ENCODE results near the gene ARHGEF10L.

Gene ARHGEF10L

GRCh38 chr1:17725084-17725719 lies 185.7 kb downstream of the ARHGEF10L start:
- DNase-seq (ENCODE audit: low read depth), result no peak
- H3K4me3 ChIP-seq (ENCODE audit: low read length), result no peak overlapping the region
- TF ChIP-seq CTCF (conservative IDR thresholded peaks at IDR 0.05; ENCODE audit: low read depth, low read length), result no peak

GRCh38 chr1:17725811-17726582 lies 186.5 kb downstream of the ARHGEF10L start:
- DNase-seq (ENCODE audit: low read depth), result no peak
- TF ChIP-seq CTCF (conservative IDR thresholded peaks at IDR 0.05; ENCODE audit: low read depth, low read length), result no peak
- H3K4me3 ChIP-seq (ENCODE audit: low read length), result no peak overlapping the region

- TF ChIP-seq CTCF (conservative IDR thresholded peaks at IDR 0.05; ENCODE audit: low read depth, low read length), result no peak
- no peak for DNase-seq (ENCODE audit: low read depth)
- no peak overlapping the region for H3K4me3 ChIP-seq (ENCODE audit: low read length)
Observed at GRCh38 chr1:17728123-17728712, 188.7 kb downstream of the ARHGEF10L start.

- DNase-seq (ENCODE audit: low read depth), result no peak
- no peak overlapping the region for H3K4me3 ChIP-seq (ENCODE audit: low read length)
- no peak for TF ChIP-seq CTCF (conservative IDR thresholded peaks at IDR 0.05; ENCODE audit: low read depth, low read length)
Observed at GRCh38 chr1:17729248-17729647, 189.8 kb downstream of the ARHGEF10L start.

- DNase-seq (ENCODE audit: low read depth), result no peak
- no peak overlapping the region for H3K4me3 ChIP-seq (ENCODE audit: low read length)
- no peak for TF ChIP-seq CTCF (conservative IDR thresholded peaks at IDR 0.05; ENCODE audit: low read depth, low read length)
Observed at GRCh38 chr1:17729909-17730308, 190.4 kb downstream of the ARHGEF10L start.

- DNase-seq (ENCODE audit: low read depth), result no peak
- TF ChIP-seq CTCF (conservative IDR thresholded peaks at IDR 0.05; ENCODE audit: low read depth, low read length), result no peak
- no peak overlapping the region for H3K4me3 ChIP-seq (ENCODE audit: low read length)
Observed at GRCh38 chr1:17731460-17731859, 192.0 kb downstream of the ARHGEF10L start.
